Kidney (tissue), 14 donors: Measurements from ENCODE around the gene LTB4R2. TPM values are rescaled to one million over a fixed set of nuclear protein-coding genes. Genes with fewer than 3 reads are reported as not detected.
A peak's percentile ranks its signal among the peaks of the same experiment; 100 is the strongest.

Source experiments
- DNase-seq, 5 donors: peaks; one replicate each; pipeline ENCODE4 v3.0.0-alpha.2; 2013 to 2020
- FAIRE-seq: peaks from 2 replicates; lab custom pipeline; 2012; peaks lifted over from hg19 to GRCh38; lab: Jason Lieb, UNC
- H3K27ac ChIP-seq, 2 donors: one replicate each; pipeline ENCODE4 v1.7.0; 2013; ENCODE audit warnings: low read depth in 2 of 2, low read length in 2 of 2, inconsistent platforms in 1 of 2
- H3K27me3 ChIP-seq: one replicate; pipeline ENCODE4 v1.7.1; 2013; ENCODE audit warnings: low read length, inconsistent platforms; ENCODE audit not compliant: control insufficient read depth, insufficient read depth
- H3K36me3 ChIP-seq, 3 donors: one replicate each; pipeline versions ENCODE4 v1.7.0 to v1.7.1; 2013; ENCODE audit warnings: low read length in 3 of 3, control low read depth in 1 of 3, inconsistent platforms in 1 of 3; ENCODE audit not compliant: insufficient read depth in 3 of 3, control insufficient read depth in 2 of 3
- H3K4me1 ChIP-seq, 3 donors: one replicate each; pipeline versions ENCODE4 v1.7.0 to v1.7.1; 2013; ENCODE audit warnings: low read length in 3 of 3, inconsistent platforms in 1 of 3, low read depth in 1 of 3; ENCODE audit not compliant: control insufficient read depth in 2 of 3, insufficient read depth in 2 of 3
- H3K4me3 ChIP-seq, 3 donors: one replicate each; pipeline versions ENCODE4 v1.7.0 to v1.8.1; 2013; ENCODE audit warnings: low read length in 3 of 3, control low read depth in 1 of 3, inconsistent platforms in 1 of 3
- H3K9ac ChIP-seq, 3 donors: one replicate each; pipeline versions ENCODE4 v1.7.0 to v1.7.1; 2013; ENCODE audit warnings: low read length in 3 of 3, control low read depth in 1 of 3, inconsistent platforms in 1 of 3
- H3K9me3 ChIP-seq, 3 donors: one replicate each; pipeline versions ENCODE4 v1.7.0 to v1.7.1; 2013; ENCODE audit warnings: low read length in 3 of 3, control low read depth in 1 of 3, inconsistent platforms in 1 of 3; ENCODE audit not compliant: control insufficient read depth in 2 of 3, insufficient read depth in 1 of 3
- CTCF ChIP-seq: IDR thresholded peaks from 3 replicates; pipeline ENCODE4 v1.5.1; 2012; ENCODE audit warnings: mild to moderate bottlenecking, moderate library complexity, borderline replicate concordance; ENCODE audit not compliant: insufficient read depth; ENCODE audit errors: extremely low read depth
- intact Hi-C: fragments of 100-400 bp; cut with DNase I; formaldehyde crosslinking; loops from one replicate; pipeline ENCODE4 v1.11.1; 2022
- polyA plus RNA-seq: library from polyadenylated mRNA; stranded (reverse); fragments of 350-450 nt; fragmentation: Illumina TruSeq; extraction: RNeasy Lipid Tissue Mini Kit (QIAGEN cat#74804); gene quantifications from one replicate; pipeline ENCODE4 v1.2.3, GENCODE V29; 2014; ENCODE audit warnings: low read depth, low replicate concordance; ENCODE audit not compliant: insufficient read depth
- total RNA-seq: library from RNA; stranded (reverse); fragmentation: NEBNext Ultra II Directional; extraction: Animal tissue kit (Norgen Biotek cat#: 25700); gene quantifications from one replicate; pipeline ENCODE4 v1.2.1, GENCODE V29; 2021
- donor health status: control.
- donor health status: control.
- donor health status: control.
- donor health status: control.
- donor health status: control.
- donor health status: DM: yes; HTN: yes; CAD: no.
- donor health status: Normal renal cell carcinoma (clear cell type).

LTB4R2 gene
- total and polyA plus RNA-seq, 2 donors from 2014 or later: 0.67 to 9.2 TPM

GRCh38 chr14:24329736-24330135 lies 19.8 kb downstream of the LTB4R2 start:
- Histone ChIP-seq H3K27ac (no peak overlapping the region), H3K4me1 (peaks cover 0 to 11% (median 10%) of the 10 kb centered on the region in 3 donors)
- intact Hi-C loops: no loop called here

GRCh38 chr14:24330973-24331674 lies 21.2 kb downstream of the LTB4R2 start:
- Histone ChIP-seq H3K4me3 (no peak overlapping the region), H3K27me3 (peaks cover 14% of the 10 kb centered on the region), H3K9ac (no peak overlapping the region), H3K9me3 (no peaks in the 10 kb centered on the region), H3K36me3 (no peaks in the 10 kb centered on the region), H3K4me1 (peaks cover 0 to 11% (median 10%) of the 10 kb centered on the region in 3 donors), H3K27ac (no peak overlapping the region)
- DNase-seq: no peak
- no peak for TF ChIP-seq CTCF
- intact Hi-C loops: no loop called here
- FAIRE-seq: no peak

More at GRCh38 chr14:24329736-24330135, 19.8 kb downstream of the LTB4R2 start:
- FAIRE-seq (no peak), DNase-seq (peak in 1 of 5 donors; percentile 82)
- Histone ChIP-seq H3K27me3 (peaks cover 14% of the 10 kb centered on the region), H3K4me3 (no peak overlapping the region), H3K36me3 (no peaks in the 10 kb centered on the region), H3K9ac (no peak overlapping the region), H3K9me3 (no peaks in the 10 kb centered on the region)
- no peak for TF ChIP-seq CTCF

GRCh38 chr14:24331731-24332267 lies 21.9 kb downstream of the LTB4R2 start:
- TF ChIP-seq CTCF: no peak
- Histone ChIP-seq H3K27ac (no peak overlapping the region), H3K9ac (no peak overlapping the region), H3K9me3 (no peaks in the 10 kb centered on the region), H3K4me1 (peaks cover 0 to 11% (median 10%) of the 10 kb centered on the region in 3 donors), H3K4me3 (peak overlapping the region in 1 of 3 donors; percentile 56), H3K27me3 (peaks cover 14% of the 10 kb centered on the region), H3K36me3 (no peaks in the 10 kb centered on the region)
- intact Hi-C loops: no loop called here
- DNase-seq (peak in 2 of 5 donors; percentile 25 to 77), FAIRE-seq (no peak)
